K562 (cell line): ENCODE data around the gene PLEKHM2. TPM values are rescaled to one million over a fixed set of nuclear protein-coding genes. Genes with fewer than 3 reads are reported as not detected.

Experiments used
- ATAC-seq: fragments of 200-7000 bp; cut with Tn5 transposase; 3 replicates; pipeline ENCODE4 v1.9.1; 2020; ENCODE audit warnings: moderate library complexity
- BruUV-seq: library from RNA; stranded (reverse); fragments of 400-500 nt; replicated peaks from 2 replicates; lab custom pipeline; 2021; lab: Mats Ljungman, UMichigan
- CTCF ChIA-PET: fragments of 300-600 bp; formaldehyde crosslinking; extraction: SDS; loops from one replicate; lab custom pipeline; 2021; ENCODE audit warnings: low intra/inter-chr PET ratio; lab: Yijun Ruan, JAX
- POLR2A ChIA-PET: fragments of 300-600, 350-650 bp; sonication (Branson Sonifier 250); formaldehyde crosslinking; extraction: SDS; loops from one replicate; lab custom pipeline; 2021; ENCODE audit warnings: antibody characterized with exemption, inconsistent platforms; lab: Yijun Ruan, JAX
- DNase-seq, 4 experiments: peaks; one replicate each; pipeline versions ENCODE4 v3.0.0 to v3.0.0-alpha.2; 2011 to 2018; ENCODE audit warnings: low spot score in 3 of 4, mixed read lengths in 3 of 4; ENCODE audit errors: extremely low read depth in 1 of 4
- FAIRE-seq: peaks from 2 replicates; lab custom pipeline; 2011; peaks lifted over from hg19 to GRCh38; lab: Jason Lieb, UNC
- H2AFZ ChIP-seq: 2 replicates; pipeline ENCODE4 v1.6.0; 2011; ENCODE audit warnings: low read depth, low read length, control low read depth, inconsistent platforms
- H3K27ac ChIP-seq: fragments of 200-600 bp; 3 replicates; pipeline ENCODE4 v1.8.0; 2011; ENCODE audit warnings: low read depth, mild to moderate bottlenecking, control low read depth, inconsistent platforms, low read length, moderate library complexity, mixed read lengths; ENCODE audit errors: extremely low read depth
- H3K27me3 ChIP-seq, 2 experiments: fragments of 300-600 bp in 1 of 2; 2 replicates in 1 of 2; 3 replicates in 1 of 2; pipeline versions ENCODE4 v1.6.0 to v1.8.0; 2011; ENCODE audit warnings: inconsistent platforms in 2 of 2, low read length in 2 of 2, mild to moderate bottlenecking in 1 of 2, mixed read lengths in 1 of 2, moderate library complexity in 1 of 2; ENCODE audit not compliant: control insufficient read depth in 2 of 2, insufficient read depth in 2 of 2
- H3K36me3 ChIP-seq: fragments of 300-600 bp; 3 replicates; pipeline ENCODE4 v1.8.0; 2011; ENCODE audit warnings: mild to moderate bottlenecking, low read length, inconsistent platforms; ENCODE audit not compliant: control insufficient read depth, insufficient read depth
- H3K4me1 ChIP-seq, 2 experiments: fragments of 200-600 bp in 1 of 2; replicated peaks in 1 of 2; 2 replicates in 1 of 2; 3 replicates in 1 of 2; pipeline versions ENCODE4 v1.5.1 to v1.8.0; 2011; ENCODE audit warnings: inconsistent platforms in 2 of 2, low read length in 2 of 2, mild to moderate bottlenecking in 1 of 2, mixed read lengths in 1 of 2, moderate library complexity in 1 of 2; ENCODE audit not compliant: control insufficient read depth in 2 of 2, insufficient read depth in 2 of 2
- H3K4me2 ChIP-seq: 2 replicates; pipeline ENCODE4 v1.6.1; 2011; ENCODE audit warnings: low read length, control low read depth, inconsistent platforms, mixed read lengths; ENCODE audit not compliant: insufficient read depth
- H3K4me3 ChIP-seq: fragments of 200-600 bp; sonication (generic), shearing (Covaris generic); 2 replicates; pipeline ENCODE4 v1.5.1; 2016; ENCODE audit warnings: control low read depth, inconsistent platforms
- H3K79me2 ChIP-seq: fragments of 200-600 bp; 3 replicates; pipeline ENCODE4 v1.8.0; 2011; ENCODE audit warnings: low read length, inconsistent platforms; ENCODE audit not compliant: control insufficient read depth, insufficient read depth
- H3K9ac ChIP-seq, 2 experiments: 2 replicates each; pipeline versions ENCODE4 v1.6.0 to v1.6.1; 2011; ENCODE audit warnings: low read depth in 2 of 2, low read length in 2 of 2, control low read depth in 1 of 2, inconsistent platforms in 1 of 2, mild to moderate bottlenecking in 1 of 2, mixed read lengths in 1 of 2; ENCODE audit not compliant: insufficient read depth in 1 of 2
- H3K9me1 ChIP-seq: one replicate; pipeline ENCODE4 v1.6.0; 2011; ENCODE audit warnings: inconsistent platforms, mild to moderate bottlenecking, low read length, moderate library complexity; ENCODE audit not compliant: control insufficient read depth, insufficient read depth
- H3K9me3 ChIP-seq: replicated peaks from 2 replicates; pipeline ENCODE4 v1.5.1; 2011; ENCODE audit warnings: low read depth, low read length, inconsistent platforms; ENCODE audit not compliant: control insufficient read depth, insufficient read depth
- H4K20me1 ChIP-seq: replicated peaks from 2 replicates; pipeline ENCODE4 v1.6.1; 2011; ENCODE audit warnings: low read length, inconsistent platforms, mixed read lengths; ENCODE audit not compliant: control insufficient read depth, insufficient read depth
- CBX3 ChIP-seq, 2 experiments: IDR thresholded peaks; 1 replicate in 1 of 2; 2 replicates in 1 of 2; pipeline ENCODE4 v1.6.1; 2012; ENCODE audit warnings: inconsistent platforms in 2 of 2, low read length in 2 of 2, borderline replicate concordance in 1 of 2, control low read depth in 1 of 2
- DPF2 ChIP-seq: fragments of 450-650 bp; IDR thresholded peaks from 2 replicates; pipeline ENCODE4 v1.6.1; 2016
- FUS ChIP-seq: fragments of 200-400 bp; formaldehyde crosslinking; optimal IDR thresholded peaks from 2 replicates; pipeline ENCODE3; 2017; ENCODE audit warnings: low read depth, low read length
- NR4A1 ChIP-seq, 2 experiments: fragments of 250-450 bp in 1 of 2; fragments of 450-650 bp in 1 of 2; sonication (Bioruptor Pico) in 1 of 2; IDR thresholded peaks; 2 replicates each; pipeline versions ENCODE4 v1.4.0 to v1.6.1; 2016 to 2020; ENCODE audit warnings: mild to moderate bottlenecking in 2 of 2, missing compliant biosample characterization in 1 of 2, missing genetic modification characterization in 1 of 2, moderate library complexity in 1 of 2
- POLR2AphosphoS2 ChIP-seq: IDR thresholded peaks from 2 replicates; pipeline ENCODE4 v1.6.1; 2012; ENCODE audit warnings: low read length, improper control_type of control experiment
- PYGO2 ChIP-seq: fragments of 450-650 bp; IDR thresholded peaks from 2 replicates; pipeline ENCODE4 v1.6.1; 2016; ENCODE audit warnings: mild to moderate bottlenecking, missing genetic modification characterization, moderate library complexity, missing compliant biosample characterization
- RCOR1 ChIP-seq, 2 experiments: IDR thresholded peaks; 2 replicates each; pipeline ENCODE4 v1.6.1; 2012; ENCODE audit warnings: low read depth in 2 of 2, low read length in 2 of 2, borderline replicate concordance in 1 of 2, improper control_type of control experiment in 1 of 2
- RFX7 ChIP-seq: fragments of 250-450 bp; sonication (Bioruptor Pico); IDR thresholded peaks from 2 replicates; pipeline ENCODE4 v1.5.1; 2021; ENCODE audit warnings: mild to moderate bottlenecking
- RUNX1 ChIP-seq: sonication (generic); IDR thresholded peaks from 2 replicates; pipeline ENCODE4 v1.6.1; 2016; ENCODE audit warnings: antibody characterized with exemption, low read depth
- SP2 ChIP-seq: IDR thresholded peaks from 2 replicates; pipeline ENCODE4 v1.6.1; 2011; ENCODE audit warnings: mild to moderate bottlenecking, low read depth, low read length, moderate library complexity; ENCODE audit not compliant: poor library complexity, severe bottlenecking; ENCODE audit errors: extremely low read depth
- TEAD4 ChIP-seq, 2 experiments: sonication (generic) in 1 of 2; formaldehyde crosslinking in 1 of 2; IDR thresholded peaks; 2 replicates each; pipeline versions ENCODE4 v1.6.1 to v1.8.0; 2012 to 2022; ENCODE audit warnings: borderline replicate concordance in 1 of 2, inconsistent platforms in 1 of 2, low read length in 1 of 2, mild to moderate bottlenecking in 1 of 2, missing genetic modification reagents in 1 of 2
- ZNF57 ChIP-seq: fragments of 450-650 bp; formaldehyde crosslinking; IDR thresholded peaks from 2 replicates; pipeline ENCODE4 v1.4.0; 2020; ENCODE audit warnings: mild to moderate bottlenecking, moderate library complexity
- ZNF583 ChIP-seq: fragments of 250-450 bp; sonication (Bioruptor Pico); IDR thresholded peaks from 2 replicates; pipeline ENCODE4 v1.4.0; 2020
- ZNF778 ChIP-seq: fragments of 450-650 bp; formaldehyde crosslinking; IDR thresholded peaks from 2 replicates; pipeline ENCODE4 v1.4.0; 2020; ENCODE audit warnings: mild to moderate bottlenecking, moderate library complexity
- WGBS: fragments of 100-300 bp; shearing (Covaris generic); methylation state at CpG from one replicate; pipeline ENCODE4 v1.1.6; 2016; ENCODE audit warnings: low coverage, mixed read lengths; ENCODE audit not compliant: insufficient coverage; ENCODE audit errors: missing lambda C conversion rate; 5-methylcytosine and 5-hydroxymethylcytosine counted together
- in situ Hi-C: fragments of 300-500 bp; cut with MboI; formaldehyde crosslinking; loops from 4 replicates; pipeline ENCODE4 v1.15.0; 2018; ENCODE audit warnings: inconsistent platforms, mixed read lengths
- intact Hi-C: fragments of 100-400 bp; cut with micrococcal nuclease; formaldehyde crosslinking; loops from 2 replicates; pipeline ENCODE4 v1.14.2; 2022
- polyA plus RNA-seq, 8 experiments: library from polyadenylated mRNA; depleted of rRNA in 4 of 8; stranded (reverse) in 5 of 8; unstranded in 3 of 8; fragments of >200 nt; fragmentation: Nextera tagmentation in 2 of 8; fragmentation: Illumina TruSeq in 1 of 8; extraction: Ambion mirVana in 2 of 8; extraction: Trizol in 1 of 8; gene quantifications; 2 replicates each; pipeline versions ENCODE4 v1.2.1 to v1.2.3, GENCODE V29; 2011 to 2014; ENCODE audit warnings: inconsistent platforms in 1 of 8, missing spikeins in 1 of 8
- total RNA-seq, 7 experiments: library from RNA; depleted of rRNA in 6 of 7; stranded (reverse); fragments of >200 nt in 6 of 7; fragmentation: Illumina TruSeq in 2 of 7; extraction: Trizol in 2 of 7; gene quantifications; 2 replicates each; pipeline versions ENCODE4 v1.2.1 to v1.2.3, GENCODE V29; 2011 to 2021; ENCODE audit warnings: low replicate concordance in 1 of 7
- TF ChIP-seq, protein P1 (sequence below): fragments of 250-450 bp; sonication (Bioruptor Pico); IDR thresholded peaks from 2 replicates; pipeline ENCODE4 v1.5.0; 2021
- TF ChIP-seq, protein P2 (sequence below): sonication (generic); formaldehyde crosslinking; IDR thresholded peaks from 2 replicates; pipeline ENCODE4 v1.8.0; 2022; ENCODE audit warnings: mild to moderate bottlenecking, missing genetic modification reagents

The PLEKHM2 gene
- total and polyA plus RNA-seq, 9 of the 15 experiments (the other 6 are each of a cell fraction or from before 2014, with no cell fraction given) = 0.27 to 63.7 (median 33.2) TPM

GRCh38 chr1:15676688-15677661, 7.1 kb upstream of the PLEKHM2 start:
- DNase-seq (peak in 2 of 4 experiments; percentile 62 to 82), FAIRE-seq (peak; percentile 84), ATAC-seq (peak; percentile 36)
- CTCF ChIA-PET = no interaction called here
- Histone ChIP-seq H3K9ac (no peak overlapping the region), H2AFZ (no peak overlapping the region), H3K4me2 (no peak overlapping the region; the same call in 1 of the 2 replicates), H3K4me1 (peaks cover 16 to 17% of the 10 kb centered on the region in 2 experiments; a peak in 4 of 5 replicates), H3K9me1 (no peaks in the 10 kb centered on the region), H3K79me2 (no peaks in the 10 kb centered on the region), H3K9me3 (peaks cover 10% of the 10 kb centered on the region), H3K4me3 (no peak overlapping the region), H3K36me3 (no peaks in the 10 kb centered on the region), H4K20me1 (no peaks in the 10 kb centered on the region), H3K27ac (no peak overlapping the region), H3K27me3 (no peaks in the 10 kb centered on the region)
- in situ Hi-C loops (no loop called here), intact Hi-C loops (no loop called here)
- BruUV-seq = no TSS peak
- POLR2A ChIA-PET = interaction anchor here (0.8 to 2.9 kb wide), 5 partner anchors 8 to 17 kb away, joined by 3 to 11 read pairs (median 4); a partner anchor contains a TSS
- WGBS = 25% methylated on average over 6 of the region's 6 CpGs
- TF ChIP-seq, protein P1, sequence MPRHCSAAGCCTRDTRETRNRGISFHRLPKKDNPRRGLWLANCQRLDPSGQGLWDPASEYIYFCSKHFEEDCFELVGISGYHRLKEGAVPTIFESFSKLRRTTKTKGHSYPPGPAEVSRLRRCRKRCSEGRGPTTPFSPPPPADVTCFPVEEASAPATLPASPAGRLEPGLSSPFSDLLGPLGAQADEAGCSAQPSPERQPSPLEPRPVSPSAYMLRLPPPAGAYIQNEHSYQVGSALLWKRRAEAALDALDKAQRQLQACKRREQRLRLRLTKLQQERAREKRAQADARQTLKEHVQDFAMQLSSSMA = no peak
- peak in 1 of 2 experiments; percentile 16; a peak in 1 of 4 replicates for TF ChIP-seq RCOR1 (IDR thresholded peaks at IDR 0.05; ENCODE audit: borderline replicate concordance in 1 of 2, low read depth in 2 of 2, low read length in 2 of 2)
- no peak for TF ChIP-seq PYGO2 (tag)
- peak; percentile 53 for TF ChIP-seq DPF2
- no peak for TF ChIP-seq RUNX1
- no peak for TF ChIP-seq SP2
- no peak for TF ChIP-seq ZNF57
- peak; percentile 63; the same call in 1 of the 2 replicates for TF ChIP-seq TEAD4 (IDR thresholded peaks at IDR 0.05; ENCODE audit: low read length)
- no peak for TF ChIP-seq TEAD4 (CRISPR knock-in tag; IDR thresholded peaks at IDR 0.05; ENCODE audit: borderline replicate concordance)
- TF ChIP-seq FUS = no peak
- TF ChIP-seq RFX7 = no peak
- TF ChIP-seq ZNF778 (CRISPR knock-in tag) = no peak
- TF ChIP-seq CBX3 (IDR thresholded peaks at IDR 0.05; ENCODE audit: borderline replicate concordance in 1 of 2, low read length in 2 of 2) = peak in 1 of 2 experiments; percentile 92; a peak in 2 of 3 replicates
- no peak for TF ChIP-seq ZNF583
- no peak for TF ChIP-seq NR4A1 (CRISPR knock-in tag; IDR thresholded peaks at IDR 0.05)
- TF ChIP-seq NR4A1 (tag; IDR thresholded peaks at IDR 0.05) = no peak
- TF ChIP-seq, protein P2, sequence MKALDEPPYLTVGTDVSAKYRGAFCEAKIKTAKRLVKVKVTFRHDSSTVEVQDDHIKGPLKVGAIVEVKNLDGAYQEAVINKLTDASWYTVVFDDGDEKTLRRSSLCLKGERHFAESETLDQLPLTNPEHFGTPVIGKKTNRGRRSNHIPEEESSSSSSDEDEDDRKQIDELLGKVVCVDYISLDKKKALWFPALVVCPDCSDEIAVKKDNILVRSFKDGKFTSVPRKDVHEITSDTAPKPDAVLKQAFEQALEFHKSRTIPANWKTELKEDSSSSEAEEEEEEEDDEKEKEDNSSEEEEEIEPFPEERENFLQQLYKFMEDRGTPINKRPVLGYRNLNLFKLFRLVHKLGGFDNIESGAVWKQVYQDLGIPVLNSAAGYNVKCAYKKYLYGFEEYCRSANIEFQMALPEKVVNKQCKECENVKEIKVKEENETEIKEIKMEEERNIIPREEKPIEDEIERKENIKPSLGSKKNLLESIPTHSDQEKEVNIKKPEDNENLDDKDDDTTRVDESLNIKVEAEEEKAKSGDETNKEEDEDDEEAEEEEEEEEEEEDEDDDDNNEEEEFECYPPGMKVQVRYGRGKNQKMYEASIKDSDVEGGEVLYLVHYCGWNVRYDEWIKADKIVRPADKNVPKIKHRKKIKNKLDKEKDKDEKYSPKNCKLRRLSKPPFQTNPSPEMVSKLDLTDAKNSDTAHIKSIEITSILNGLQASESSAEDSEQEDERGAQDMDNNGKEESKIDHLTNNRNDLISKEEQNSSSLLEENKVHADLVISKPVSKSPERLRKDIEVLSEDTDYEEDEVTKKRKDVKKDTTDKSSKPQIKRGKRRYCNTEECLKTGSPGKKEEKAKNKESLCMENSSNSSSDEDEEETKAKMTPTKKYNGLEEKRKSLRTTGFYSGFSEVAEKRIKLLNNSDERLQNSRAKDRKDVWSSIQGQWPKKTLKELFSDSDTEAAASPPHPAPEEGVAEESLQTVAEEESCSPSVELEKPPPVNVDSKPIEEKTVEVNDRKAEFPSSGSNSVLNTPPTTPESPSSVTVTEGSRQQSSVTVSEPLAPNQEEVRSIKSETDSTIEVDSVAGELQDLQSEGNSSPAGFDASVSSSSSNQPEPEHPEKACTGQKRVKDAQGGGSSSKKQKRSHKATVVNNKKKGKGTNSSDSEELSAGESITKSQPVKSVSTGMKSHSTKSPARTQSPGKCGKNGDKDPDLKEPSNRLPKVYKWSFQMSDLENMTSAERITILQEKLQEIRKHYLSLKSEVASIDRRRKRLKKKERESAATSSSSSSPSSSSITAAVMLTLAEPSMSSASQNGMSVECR (CRISPR knock-in tag) = no peak
- TF ChIP-seq POLR2AphosphoS2 = no peak
